H54 (cell line): Measurements from ENCODE around the gene LSM5.
"Not testable (repeated sequence)": the region's sequence is repeated elsewhere in the genome, so short reads cannot be mapped to it uniquely, and the experiment has no call there.

Experiments used
- DNase-seq: peaks from one replicate; pipeline ENCODE4 v3.0.0; 2011; ENCODE audit warnings: low spot score, mixed read lengths; ENCODE audit not compliant: insufficient read length
- FAIRE-seq: peaks from 3 replicates; lab custom pipeline; 2011; peaks lifted over from hg19 to GRCh38; lab: Jason Lieb, UNC
- POLR2A ChIP-seq: IDR thresholded peaks from 2 replicates; pipeline ENCODE4 v1.6.1; 2011; ENCODE audit warnings: low read depth, mild to moderate bottlenecking, low read length

The LSM5 gene

GRCh38 chr7:32494946-32495297 is 4.7 kb upstream of the LSM5 start:
- peak; percentile 52 for TF ChIP-seq POLR2A
- DNase-seq (no peak), FAIRE-seq (no peak)

GRCh38 chr7:32489788-32490126 is 423 bp downstream of the LSM5 start:
- TF ChIP-seq POLR2A = no peak
- no peak for DNase-seq
- no peak for FAIRE-seq

GRCh38 chr7:32481921-32482320 is 8.3 kb downstream of the LSM5 start:
- no peak for DNase-seq
- FAIRE-seq = no peak
- TF ChIP-seq POLR2A = no peak

DNA sequence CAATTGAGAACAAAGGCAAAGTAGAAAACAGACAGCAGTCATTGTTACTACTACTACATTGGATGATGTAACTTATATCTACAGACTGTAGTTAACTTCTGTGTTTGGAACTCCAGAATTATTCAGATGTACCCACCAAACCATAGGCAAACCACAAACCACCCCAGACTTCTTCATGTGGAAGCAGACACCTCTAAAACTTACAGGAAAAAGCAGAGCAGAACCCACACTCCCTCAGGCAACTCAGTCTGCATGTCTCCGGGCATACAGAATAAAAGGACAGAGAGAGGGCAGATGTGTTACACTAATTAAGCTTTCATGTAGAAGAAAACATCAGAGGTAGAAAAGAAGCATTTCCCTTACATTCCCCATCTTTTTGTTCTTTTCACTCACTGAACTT is 9.0 kb downstream of the LSM5 start:
- TF ChIP-seq POLR2A = no peak
- FAIRE-seq (no peak), DNase-seq (no peak)

GRCh38 chr7:32479574-32480200 is 10.5 kb downstream of the LSM5 start:
- peak; percentile 60 for DNase-seq
- TF ChIP-seq POLR2A = no peak
- no peak for FAIRE-seq

GRCh38 chr7:32477649-32477980 is 12.6 kb downstream of the LSM5 start:
- FAIRE-seq = no peak
- TF ChIP-seq POLR2A = no peak

DNA sequence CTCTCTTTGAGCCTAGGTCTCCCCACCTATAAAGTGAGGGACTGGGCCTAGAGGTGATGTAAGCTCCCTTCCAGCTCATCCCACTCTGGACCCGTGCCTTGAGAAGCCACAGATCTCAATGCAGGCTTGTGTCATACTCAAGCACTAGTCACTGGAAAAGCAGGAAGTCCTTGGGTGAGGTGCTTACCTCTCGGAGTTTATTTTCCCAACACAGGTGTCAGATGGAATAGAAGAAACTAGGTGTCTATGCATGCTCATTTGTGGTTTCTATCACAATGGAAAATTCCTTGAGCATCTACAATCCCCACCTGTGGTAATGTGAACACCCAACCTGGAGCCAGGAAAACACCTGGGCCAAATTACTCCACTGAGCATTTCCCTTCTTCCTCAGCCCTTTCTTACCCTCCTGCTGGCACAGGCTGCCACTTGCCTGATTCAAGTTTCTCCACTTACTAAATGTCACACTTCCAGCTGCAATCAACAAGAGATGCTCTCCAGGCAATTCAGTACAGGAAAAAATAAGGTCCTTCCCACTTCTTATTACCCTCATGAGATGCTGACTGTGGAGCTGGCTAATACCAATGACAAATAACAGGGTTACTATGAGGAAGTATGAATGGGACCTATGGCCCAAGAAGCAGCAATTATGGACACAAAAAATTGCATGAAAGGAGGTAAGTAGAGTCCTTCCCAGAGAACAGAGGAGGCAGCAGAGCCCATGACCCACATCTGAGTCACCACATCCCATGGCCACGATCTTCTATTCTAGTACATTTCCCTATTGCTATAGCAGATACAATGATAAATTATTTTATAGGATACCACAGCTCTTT is 13.1 kb downstream of the LSM5 start:
- no peak for DNase-seq

More at GRCh38 chr7:32477649-32477980, 12.6 kb downstream of the LSM5 start:
- DNase-seq = no peak

GRCh38 chr7:32474008-32474407 is 16.2 kb downstream of the LSM5 start:
- TF ChIP-seq POLR2A = no peak
- FAIRE-seq (no peak), DNase-seq (no peak)

More for the DNA sequence above, 13.1 kb downstream of the LSM5 start:
- no peak for FAIRE-seq
- no peak for TF ChIP-seq POLR2A

DNA sequence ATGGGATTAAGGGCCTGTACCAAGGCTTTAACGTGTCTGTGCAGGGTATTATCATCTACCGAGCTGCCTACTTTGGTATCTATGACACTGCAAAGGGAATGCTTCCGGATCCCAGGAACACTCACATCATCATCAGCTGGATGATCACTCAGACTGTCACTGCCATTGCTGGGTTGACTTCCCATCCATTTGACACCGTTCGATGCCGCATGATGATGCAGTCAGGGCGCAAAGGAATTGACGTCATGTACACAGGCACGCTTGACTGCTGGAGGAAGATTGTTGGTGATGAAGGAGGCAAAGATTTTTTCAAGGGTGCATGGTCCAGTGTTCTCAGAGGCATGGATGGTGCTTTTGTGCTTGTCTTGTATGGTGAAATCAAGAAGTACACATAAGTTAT is 18.2 kb downstream of the LSM5 start:
- DNase-seq (no peak), FAIRE-seq (no peak)
- TF ChIP-seq POLR2A = no peak

DNA sequence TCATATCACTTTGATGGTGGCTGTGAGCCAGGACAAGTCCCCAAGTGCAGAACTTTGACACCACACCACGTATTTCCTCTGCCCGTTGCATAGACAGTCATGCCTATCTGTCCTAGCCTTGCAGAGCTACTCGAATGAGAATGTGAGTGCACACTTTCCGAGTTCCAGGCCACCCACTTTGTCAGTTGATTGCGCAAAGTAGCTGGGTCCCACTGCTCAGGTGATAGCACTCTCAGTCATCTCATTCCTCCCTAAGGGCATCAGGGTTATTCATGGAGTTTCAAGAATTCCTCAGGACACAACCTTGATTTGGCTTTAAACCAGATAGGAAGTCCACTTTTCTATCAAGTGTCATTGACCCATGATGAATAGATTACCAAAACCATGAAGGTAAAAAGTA is 19.3 kb downstream of the LSM5 start:
- FAIRE-seq = no peak
- TF ChIP-seq POLR2A = no peak
- DNase-seq = no peak

GRCh38 chr7:32470004-32470403 is 20.2 kb downstream of the LSM5 start:
- DNase-seq, FAIRE-seq: not testable (repeated sequence)

- FAIRE-seq, DNase-seq: not testable (repeated sequence)
These were observed 25.4 kb downstream of the LSM5 start for GRCh38 chr7:32464641-32465416.

- TF ChIP-seq POLR2A = no peak
- DNase-seq (no peak), FAIRE-seq (no peak)
These were observed 27.2 kb downstream of the LSM5 start for GRCh38 chr7:32462977-32463376.

- no peak for FAIRE-seq
- no peak for TF ChIP-seq POLR2A
- DNase-seq = no peak
These were observed 27.7 kb downstream of the LSM5 start for GRCh38 chr7:32462451-32462850.
